ENCODE data around the gene RFX2. TPM values are rescaled to one million over a fixed set of nuclear protein-coding genes. Genes with fewer than 3 reads are reported as not detected.
A peak's percentile ranks its signal among the peaks of the same experiment; 100 is the strongest.

Gene RFX2
- total RNA-seq, 2 experiments from 2014 or later: 6.5 to 7.9 TPM

- peak overlapping the region; percentile 95 for H3K27ac Mint-ChIP-seq
- POLR2A ChIA-PET: no interaction called here
- DNase-seq: no peak
- intact Hi-C loops (cut with micrococcal nuclease): loop anchor here (5.0 to 10.0 kb wide), 2 partner anchors 123 to 266 kb away; partner anchors contain the start of genes HSD11B1L and MICOS13
- CTCF ChIA-PET: interaction anchor here (1.2 to 3.2 kb wide), 5 partner anchors 11 to 147 kb away, joined by 3 to 29 read pairs (median 6); partner anchors contain the start of gene NRTN
- H3K9me3 Mint-ChIP-seq: no peaks in the 10 kb centered on the region
- H3K36me3 Mint-ChIP-seq: peaks cover 23% of the 10 kb centered on the region
- H3K27me3 Mint-ChIP-seq: no peaks in the 10 kb centered on the region
- peaks cover 86% of the 10 kb centered on the region for H3K4me1 Mint-ChIP-seq (ENCODE audit: low read depth)
- H3K4me3 Mint-ChIP-seq: no peak overlapping the region
Measured at GRCh38 chr19:5950741-5951140, 159.6 kb downstream of the RFX2 start.

- Mint-ChIP-seq H3K9me3 (no peaks in the 10 kb centered on the region), H3K4me1 (ENCODE audit: low read depth) (peaks cover 82% of the 10 kb centered on the region), H3K27me3 (no peaks in the 10 kb centered on the region), H3K4me3 (peak overlapping the region; percentile 40), H3K36me3 (peaks cover 23% of the 10 kb centered on the region), H3K27ac (peak overlapping the region; percentile 95)
- ChIA-PET CTCF (interaction anchor here (1.5 to 3.2 kb wide), 4 partner anchors 12 to 146 kb away, joined by 6 to 29 read pairs (median 12); partner anchors contain the start of gene NRTN), POLR2A (no interaction called here)
- peak; percentile 70 for DNase-seq
- intact Hi-C loops (cut with micrococcal nuclease): loop anchor here (5.0 to 10.0 kb wide), 2 partner anchors 123 to 265 kb away; partner anchors contain the start of genes HSD11B1L and MICOS13
Measured at GRCh38 chr19:5949792-5950305, 160.5 kb downstream of the RFX2 start.

GRCh38 chr19:5948752-5949564 lies 161.3 kb downstream of the RFX2 start:
- intact Hi-C loops (cut with micrococcal nuclease): no loop called here
- H3K36me3 Mint-ChIP-seq: peaks cover 17% of the 10 kb centered on the region

GRCh38 chr19:5947435-5947834 lies 162.9 kb downstream of the RFX2 start:
- Mint-ChIP-seq H3K4me1 (ENCODE audit: low read depth) (peaks cover 68% of the 10 kb centered on the region), H3K9me3 (no peaks in the 10 kb centered on the region), H3K27me3 (no peaks in the 10 kb centered on the region), H3K4me3 (no peak overlapping the region), H3K27ac (peak overlapping the region; percentile 74), H3K36me3 (peaks cover 16% of the 10 kb centered on the region)
- POLR2A ChIA-PET: interaction anchor here (1.1 to 1.6 kb wide), 2 partner anchors 21 to 43 kb away, joined by 3 to 7 read pairs; partner anchors contain the start of genes NDUFA11 and VMAC
- DNase-seq: no peak
- intact Hi-C loops (cut with micrococcal nuclease): no loop called here
- CTCF ChIA-PET: interaction anchor here (1.2 to 2.1 kb wide), 3 partner anchors 15 to 184 kb away, joined by 3 to 9 read pairs (median 7); no protein-coding TSS in a partner anchor

More at GRCh38 chr19:5948752-5949564, 161.3 kb downstream of the RFX2 start:
- CTCF ChIA-PET: interaction anchor here (0.9 to 2.4 kb wide), 8 partner anchors 12 to 176 kb away, joined by 3 to 13 read pairs (median 6); partner anchors contain the start of gene NRTN
- DNase-seq: peak; percentile 42
- Mint-ChIP-seq H3K4me3 (peak overlapping the region; percentile 40), H3K27ac (peak overlapping the region; percentile 95), H3K4me1 (ENCODE audit: low read depth) (peaks cover 78% of the 10 kb centered on the region), H3K27me3 (no peaks in the 10 kb centered on the region), H3K9me3 (no peaks in the 10 kb centered on the region)
- POLR2A ChIA-PET: interaction anchor here (0.6 to 1.6 kb wide), 5 partner anchors 29 to 664 kb away, joined by 3 to 7 read pairs (median 4); partner anchors contain the start of genes NDUFA11 and VMAC

- intact Hi-C loops (cut with micrococcal nuclease): no loop called here
- Mint-ChIP-seq H3K36me3 (peaks cover 15% of the 10 kb centered on the region), H3K27ac (no peak overlapping the region), H3K9me3 (no peaks in the 10 kb centered on the region), H3K27me3 (no peaks in the 10 kb centered on the region), H3K4me3 (no peak overlapping the region), H3K4me1 (ENCODE audit: low read depth) (peaks cover 30% of the 10 kb centered on the region)
- DNase-seq: no peak
- POLR2A ChIA-PET: no interaction called here
- CTCF ChIA-PET: interaction anchor here (1.0 to 2.8 kb wide), 3 partner anchors 25 to 140 kb away, joined by 3 to 10 read pairs (median 4); no protein-coding TSS in a partner anchor
Measured at GRCh38 chr19:5943623-5944022, 166.7 kb downstream of the RFX2 start.

Other genes with a start within 250 kb of the RFX2 start
- gene FUT5, start 240.0 kb downstream of the RFX2 start, total RNA-seq: under 1 TPM; 0.15 to 0.24 TPM
- 100 to 1,000 TPM; 224 to 226 TPM for gene NDUFA11, start 206.7 kb downstream of the RFX2 start, total RNA-seq
- gene VMAC, start 205.6 kb downstream of the RFX2 start, total RNA-seq: 1 to 10 TPM; 2.9 to 3.3 TPM
- 1 to 10 TPM; 3.7 to 3.9 TPM for gene CAPS, start 196.2 kb downstream of the RFX2 start, total RNA-seq
- gene RANBP3, start 132.4 kb downstream of the RFX2 start, total RNA-seq: 10 to 100 TPM; 78.1 to 81.3 TPM
- gene ACSBG2, start 25.2 kb upstream of the RFX2 start, total RNA-seq: not detected
- 10 to 100 TPM; 35.7 to 37.9 TPM for gene MLLT1, start 169.5 kb upstream of the RFX2 start, total RNA-seq
- under 1 TPM in 1 of 2 experiments, not detected in 1; 0.14 TPM for gene ACER1, start 223.1 kb upstream of the RFX2 start, total RNA-seq